Dedifferentiated amniotic fluid mesenchymal stem cell (primary cell): ENCODE measurements around the gene RYR2.
"Not testable (repeated sequence)": the region's sequence is repeated elsewhere in the genome, so short reads cannot be mapped to it uniquely, and the experiment has no call there.

Experiments
- DNase-seq: peaks from one replicate; pipeline ENCODE4 v3.0.0-alpha.2; 2016; ENCODE audit errors: extremely low spot score

Gene RYR2

DNA sequence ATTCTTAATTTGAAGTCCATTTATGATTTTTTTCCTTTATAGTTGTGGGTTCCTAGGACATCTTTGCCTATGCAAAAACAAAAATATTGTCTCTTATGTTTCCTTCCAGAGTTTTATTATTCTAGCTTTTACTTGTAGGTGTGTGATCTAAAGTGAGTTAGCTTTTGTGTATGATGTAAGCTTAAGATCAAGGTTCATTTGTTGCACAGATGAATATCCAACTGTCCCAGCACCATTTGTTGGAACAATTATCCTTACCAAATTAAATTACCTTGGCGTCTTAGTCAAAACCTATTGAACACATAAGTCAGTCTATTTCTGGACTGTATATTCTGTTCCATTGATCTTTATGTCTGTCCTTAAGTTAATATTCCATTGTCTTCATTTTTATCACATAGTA is 511.1 kb downstream of the RYR2 start:
- DNase-seq: no peak

DNA sequence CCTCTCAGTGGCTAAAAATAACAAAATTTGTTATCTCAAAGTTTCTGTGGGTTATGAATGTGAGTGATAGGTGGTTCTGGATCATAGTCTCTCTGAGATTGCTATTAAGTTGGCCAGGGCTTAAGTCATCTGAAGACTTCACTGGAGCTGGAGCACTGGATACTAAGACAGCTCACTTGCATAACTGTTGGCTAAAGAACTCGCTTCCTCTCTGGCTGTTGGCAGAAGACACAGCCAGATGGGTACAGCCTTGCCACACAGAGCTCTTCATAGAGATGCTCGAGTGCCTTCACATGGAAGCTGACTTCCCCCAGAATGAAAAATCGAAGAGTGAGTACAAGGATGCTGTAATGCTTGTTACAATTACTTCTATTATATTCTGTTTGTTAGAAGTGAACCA is 514.9 kb downstream of the RYR2 start:
- no peak for DNase-seq

DNA sequence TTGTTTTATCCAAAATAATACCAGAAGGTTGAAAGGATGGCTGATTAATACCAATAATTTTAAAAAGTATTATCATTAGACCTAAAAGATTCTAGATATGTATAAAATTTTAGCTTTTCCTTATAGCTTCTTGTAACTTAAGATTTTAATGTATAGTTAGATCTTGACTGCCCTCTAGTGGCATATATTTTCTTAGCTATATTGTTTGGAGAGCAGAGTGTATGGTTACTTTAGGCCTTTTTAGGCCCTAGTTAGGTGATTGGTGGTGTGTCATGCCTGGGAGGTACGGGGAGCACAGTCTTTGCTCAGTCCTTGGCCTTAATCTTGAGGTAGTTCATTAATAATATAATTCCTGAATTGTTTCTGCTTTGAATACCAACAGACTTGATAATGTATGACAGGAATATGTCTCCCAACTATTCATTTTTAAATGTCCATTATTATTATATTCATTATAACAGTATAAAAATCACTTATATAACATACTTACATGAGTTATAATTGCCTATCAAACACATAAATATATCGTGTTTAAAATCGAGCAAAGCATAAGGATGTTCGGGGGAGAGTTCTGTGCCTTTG is 520.3 kb downstream of the RYR2 start:
- peak; percentile 84 for DNase-seq

DNA sequence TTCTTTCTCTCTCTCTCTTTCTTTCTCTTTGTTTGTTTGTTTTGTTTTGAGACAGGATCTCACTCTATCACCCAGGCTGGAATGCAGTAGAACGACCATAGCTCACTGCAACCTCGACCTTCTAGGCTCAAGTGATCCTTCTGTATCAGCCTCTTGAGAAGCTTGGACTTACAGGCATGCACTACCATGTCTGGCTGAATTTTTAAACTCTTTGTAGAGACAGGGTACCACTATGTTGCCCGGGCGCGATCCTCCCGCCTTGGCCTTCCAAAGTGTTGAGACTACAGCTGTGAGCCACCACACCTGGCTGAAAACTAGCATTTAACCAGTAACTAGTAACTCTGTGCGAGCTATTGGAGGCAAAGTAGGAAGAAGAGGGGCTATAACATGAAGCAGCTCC is 523.3 kb downstream of the RYR2 start:
- DNase-seq: no peak

DNA sequence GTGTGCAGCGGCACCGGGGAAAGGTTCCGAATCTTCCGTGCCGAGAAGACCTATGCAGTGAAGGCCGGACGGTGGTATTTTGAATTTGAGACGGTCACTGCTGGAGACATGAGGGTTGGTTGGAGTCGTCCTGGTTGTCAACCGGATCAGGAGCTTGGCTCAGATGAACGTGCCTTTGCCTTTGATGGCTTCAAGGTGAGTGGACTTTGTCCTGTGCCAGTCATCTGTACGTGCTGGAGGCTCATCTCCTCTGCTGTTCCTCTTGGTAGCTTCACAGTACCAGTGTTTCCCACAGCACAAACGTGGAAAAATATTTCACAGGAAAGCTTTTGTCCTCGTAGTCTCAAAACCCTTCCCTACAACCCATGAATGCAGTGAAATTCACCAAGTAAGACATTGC is 524.6 kb downstream of the RYR2 start:
- DNase-seq: no peak

DNA sequence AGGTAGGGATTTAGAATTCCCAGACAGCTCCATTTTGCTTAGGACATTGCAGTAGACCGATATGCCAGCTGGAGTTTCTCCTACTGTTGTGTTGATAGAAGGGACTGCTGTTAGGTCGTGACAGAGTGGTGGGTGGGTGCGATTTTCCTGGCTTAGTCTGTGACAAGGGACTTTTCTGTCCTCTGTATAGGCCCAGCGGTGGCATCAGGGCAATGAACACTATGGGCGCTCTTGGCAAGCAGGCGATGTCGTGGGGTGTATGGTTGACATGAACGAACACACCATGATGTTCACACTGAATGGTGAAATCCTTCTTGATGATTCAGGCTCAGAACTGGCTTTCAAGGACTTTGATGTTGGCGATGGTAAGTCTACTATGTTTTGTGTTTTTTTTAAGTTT is 527.0 kb downstream of the RYR2 start:
- no peak for DNase-seq

DNA sequence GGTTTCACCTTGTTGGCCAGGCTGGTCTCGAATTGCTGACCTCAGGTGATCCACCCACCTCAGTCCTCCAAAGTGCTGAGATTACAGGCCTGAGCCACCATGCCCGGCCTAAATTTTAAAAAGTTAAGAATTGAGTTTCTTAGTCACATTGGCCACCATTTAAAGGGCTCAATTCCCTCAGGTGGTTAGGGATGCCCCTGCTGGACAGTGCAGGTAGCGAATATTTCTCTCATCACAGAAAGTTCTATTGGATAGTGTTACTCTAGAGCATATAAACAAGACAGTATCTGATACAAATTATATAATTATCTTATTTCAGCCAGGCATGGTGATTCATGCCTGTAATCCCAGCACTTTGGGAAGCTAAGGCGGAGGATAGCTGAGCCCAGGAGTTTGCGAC is 528.5 kb downstream of the RYR2 start:
- DNase-seq: no peak

DNA sequence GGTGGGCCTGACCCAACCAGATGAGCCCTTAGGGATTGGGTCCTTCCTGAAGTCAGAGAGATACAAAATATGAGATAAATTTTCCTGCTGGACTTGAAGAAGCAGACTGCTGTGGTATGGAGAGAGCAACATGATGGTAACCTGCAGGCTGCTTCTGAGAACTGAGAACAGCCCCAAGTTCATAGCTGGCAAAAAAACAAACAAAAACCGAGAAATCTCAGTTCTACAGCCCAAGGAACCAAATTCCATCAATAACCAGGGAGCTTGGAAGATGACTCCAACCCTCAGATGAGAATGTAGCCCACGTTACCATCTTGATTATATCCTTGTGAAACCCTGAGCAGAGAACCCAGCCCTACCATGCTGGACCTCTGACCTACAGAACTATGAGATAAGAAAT is 532.6 kb downstream of the RYR2 start:
- DNase-seq: no peak

DNA sequence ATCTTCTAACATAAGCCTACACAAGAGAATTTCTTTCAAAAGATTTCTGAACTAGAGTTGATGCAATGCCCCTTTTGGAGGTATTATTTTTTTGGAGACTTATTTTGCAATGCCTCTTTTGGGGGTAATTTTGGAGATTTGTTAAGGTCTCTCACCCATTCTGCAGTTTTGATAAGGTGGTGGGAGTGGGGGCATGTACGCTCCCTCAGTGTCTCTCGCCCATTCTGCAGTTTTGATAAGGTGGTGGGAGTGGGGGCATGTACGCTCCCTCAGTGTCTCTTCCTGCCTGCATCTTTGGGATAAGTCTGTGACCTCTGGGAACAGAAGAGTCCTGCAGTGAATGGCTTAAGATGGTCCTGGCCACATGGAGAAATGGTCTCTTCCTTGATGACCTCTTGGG is 536.6 kb downstream of the RYR2 start:
- no peak for DNase-seq

DNA sequence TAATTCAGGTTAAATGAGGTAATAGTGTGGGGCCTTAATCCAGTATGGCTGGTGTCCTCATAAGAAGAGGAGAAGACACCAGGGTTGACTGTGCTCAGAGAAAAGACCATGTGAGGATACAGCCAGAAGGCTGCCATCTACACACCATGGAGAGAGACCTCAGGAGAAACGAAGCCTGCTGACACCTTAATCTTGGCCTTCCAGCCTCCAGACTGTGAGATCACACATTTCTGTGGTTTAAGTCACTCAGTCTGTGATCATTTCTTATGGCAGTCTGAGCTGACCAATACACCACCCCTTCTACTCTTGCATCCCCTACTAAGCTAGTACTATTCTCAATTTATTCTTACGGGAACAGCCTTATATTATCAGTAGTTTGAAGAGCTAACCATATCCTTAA is 538.7 kb downstream of the RYR2 start:
- DNase-seq: no peak

DNA sequence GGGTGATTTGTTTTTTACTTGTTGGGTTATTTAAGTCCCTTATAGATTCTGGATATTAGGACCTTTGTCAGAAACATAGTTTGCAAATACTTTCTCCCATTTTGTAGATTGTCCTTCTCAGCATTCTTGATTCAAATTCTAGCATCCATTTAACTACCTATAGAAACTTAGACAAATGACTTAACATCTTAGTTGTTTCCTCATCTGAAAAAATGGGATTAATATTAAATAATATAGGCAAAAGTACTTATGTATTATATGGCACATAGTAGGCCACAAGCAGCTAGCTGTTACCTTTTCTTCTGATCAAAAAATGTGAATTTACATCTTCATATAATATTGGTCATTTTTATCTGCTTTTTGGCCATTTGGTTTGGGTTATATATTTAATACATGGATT is 541.3 kb downstream of the RYR2 start:
- no peak for DNase-seq

DNA sequence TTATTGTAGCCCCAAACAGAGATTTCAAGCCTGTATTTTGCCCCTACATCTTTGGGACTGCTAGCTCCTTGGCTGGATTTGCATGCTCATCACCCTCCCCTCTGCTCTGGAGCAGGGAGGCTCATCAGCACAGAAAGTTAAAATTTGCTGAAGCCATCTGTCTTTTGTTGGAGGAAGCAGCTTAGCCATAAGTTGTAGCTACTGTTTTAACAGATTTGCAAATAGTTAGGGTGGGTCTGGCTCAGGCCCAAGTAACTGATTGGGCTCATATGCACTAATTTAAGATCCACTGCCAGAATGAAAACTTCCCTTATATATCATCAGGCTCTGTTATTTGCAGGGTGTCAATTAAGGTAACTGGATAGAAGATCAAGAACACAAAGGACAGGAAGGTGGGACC is 541.8 kb downstream of the RYR2 start:
- DNase-seq: no peak

DNA sequence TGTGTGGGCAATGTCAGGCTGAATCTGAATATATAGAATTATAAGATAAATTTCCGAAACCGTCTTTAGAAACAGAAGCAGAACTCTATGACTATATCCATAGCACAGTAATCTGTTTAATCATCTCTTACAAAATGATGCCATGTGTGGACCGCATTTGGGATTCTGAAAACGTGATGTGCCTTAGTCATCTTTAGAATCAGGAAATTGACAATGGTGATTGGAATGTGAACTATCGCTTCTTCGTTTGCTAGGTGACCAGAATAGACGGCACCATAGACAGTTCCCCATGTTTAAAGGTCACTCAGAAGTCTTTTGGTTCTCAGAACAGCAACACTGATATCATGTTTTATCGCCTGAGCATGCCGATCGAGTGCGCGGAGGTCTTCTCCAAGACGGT is 548.4 kb downstream of the RYR2 start:
- no peak for DNase-seq

DNA sequence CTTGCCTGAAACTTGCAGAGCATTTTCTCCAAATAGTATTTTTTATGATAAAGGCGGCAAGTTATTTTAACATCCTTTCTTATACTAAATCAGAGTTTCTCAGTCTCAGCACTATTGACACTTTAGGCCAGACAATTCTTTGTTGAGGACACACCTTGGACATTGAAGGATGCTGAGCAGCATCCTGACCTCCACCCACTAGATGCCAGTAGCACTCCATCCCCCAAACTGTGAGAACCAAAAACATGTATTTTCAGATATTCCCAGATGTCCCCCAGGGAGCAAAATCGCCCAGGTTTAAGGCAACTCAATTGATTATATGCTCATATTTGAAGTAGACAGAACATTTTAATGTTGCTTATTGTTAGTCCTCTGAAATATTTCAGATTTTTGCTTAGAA is 549.4 kb downstream of the RYR2 start:
- no peak for DNase-seq

DNA sequence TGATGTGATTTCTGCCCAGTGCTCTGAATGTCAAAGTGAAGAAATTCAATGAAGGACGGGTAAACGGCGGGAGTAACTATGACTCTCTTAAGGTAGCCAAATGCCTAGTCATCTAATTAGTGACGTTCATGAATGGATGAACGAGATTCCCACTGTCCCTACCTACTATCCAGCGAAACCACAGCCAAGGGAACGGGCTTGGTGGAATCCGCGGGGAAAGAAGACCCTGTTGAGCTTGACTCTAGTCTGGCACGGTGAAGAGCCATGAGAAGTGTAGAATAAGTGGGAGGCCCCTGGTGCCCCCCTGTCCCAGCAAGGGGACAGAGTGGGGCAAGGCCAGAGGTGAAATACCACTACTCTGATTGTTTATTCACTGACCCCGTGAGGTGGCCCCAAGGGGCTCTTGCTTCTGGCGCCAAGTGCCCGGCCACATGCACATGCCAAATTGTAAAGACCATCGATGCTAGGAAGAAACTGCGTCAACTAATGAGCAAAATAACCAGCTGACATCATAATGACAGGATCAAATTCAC is 561.1 kb downstream of the RYR2 start:
- not testable (repeated sequence) for DNase-seq

DNA sequence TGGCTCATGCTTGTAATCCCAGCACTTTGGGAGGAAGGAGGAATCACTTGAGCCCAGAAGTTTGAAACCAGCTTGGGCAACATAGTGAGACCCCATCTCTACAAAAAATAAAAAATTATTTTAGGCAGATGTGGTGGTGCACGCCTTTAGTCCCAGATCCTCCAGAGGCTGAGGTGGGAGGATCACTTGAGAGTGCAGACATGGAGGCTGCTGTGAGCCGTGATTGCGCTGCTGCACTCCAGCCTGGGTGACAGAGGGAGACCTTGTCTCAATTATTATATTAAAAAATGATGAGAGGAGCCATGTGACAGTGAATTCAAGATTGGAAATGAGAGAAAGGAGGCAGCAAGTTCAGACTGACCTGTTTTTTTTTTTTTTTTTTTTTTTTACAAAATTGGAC is 566.4 kb downstream of the RYR2 start:
- DNase-seq: no peak

DNA sequence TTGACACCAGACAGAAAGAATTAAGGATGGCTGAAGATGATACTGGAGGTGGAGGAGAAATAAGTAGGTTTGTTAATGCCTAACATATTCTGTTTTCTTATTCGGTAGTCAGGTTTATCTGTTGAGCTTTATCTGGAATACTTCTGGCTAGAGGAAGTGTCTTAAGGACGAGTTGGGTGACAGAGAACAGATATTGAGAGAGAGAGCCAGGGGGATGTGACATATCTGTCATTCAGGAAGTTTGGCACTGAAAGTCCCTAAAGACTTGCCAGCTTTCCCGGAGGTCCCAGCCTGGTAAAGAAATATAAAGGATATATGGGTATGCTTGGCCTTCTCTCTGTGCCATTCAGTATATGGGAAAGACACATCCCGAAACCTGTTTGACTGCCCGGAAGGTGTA is 568.2 kb downstream of the RYR2 start:
- no peak for DNase-seq

DNA sequence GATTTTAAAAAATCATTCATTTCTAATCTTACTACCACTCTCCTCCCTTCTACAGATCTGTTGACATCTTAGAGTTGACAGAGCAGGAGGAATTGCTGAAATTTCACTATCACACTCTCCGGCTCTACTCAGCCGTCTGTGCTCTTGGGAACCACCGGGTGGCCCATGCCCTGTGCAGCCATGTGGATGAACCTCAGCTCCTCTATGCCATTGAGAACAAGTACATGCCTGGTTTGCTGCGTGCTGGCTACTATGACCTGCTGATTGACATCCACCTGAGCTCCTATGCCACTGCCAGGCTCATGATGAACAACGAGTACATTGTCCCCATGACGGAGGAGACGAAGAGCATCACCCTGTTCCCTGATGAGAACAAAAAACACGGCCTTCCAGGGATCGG is 572.0 kb downstream of the RYR2 start:
- no peak for DNase-seq

DNA sequence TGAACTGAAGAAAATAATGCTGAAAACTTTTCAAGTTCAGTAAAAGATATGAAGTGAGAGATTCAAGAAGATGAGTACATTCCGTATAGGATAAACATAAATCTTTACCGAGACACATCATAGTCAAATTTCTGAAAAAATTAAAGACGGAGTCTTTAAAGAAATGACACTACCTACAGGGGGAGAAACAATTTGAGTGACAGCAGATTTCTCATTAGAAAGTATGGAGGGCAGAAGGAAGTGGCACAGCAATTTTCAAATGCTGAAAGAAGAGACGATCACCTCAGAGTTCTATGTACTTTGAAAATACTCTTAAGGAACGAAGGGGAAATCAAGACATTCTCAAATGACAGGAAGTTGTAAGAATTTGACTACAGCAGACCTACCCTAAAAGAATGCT is 577.6 kb downstream of the RYR2 start:
- DNase-seq: no peak

DNA sequence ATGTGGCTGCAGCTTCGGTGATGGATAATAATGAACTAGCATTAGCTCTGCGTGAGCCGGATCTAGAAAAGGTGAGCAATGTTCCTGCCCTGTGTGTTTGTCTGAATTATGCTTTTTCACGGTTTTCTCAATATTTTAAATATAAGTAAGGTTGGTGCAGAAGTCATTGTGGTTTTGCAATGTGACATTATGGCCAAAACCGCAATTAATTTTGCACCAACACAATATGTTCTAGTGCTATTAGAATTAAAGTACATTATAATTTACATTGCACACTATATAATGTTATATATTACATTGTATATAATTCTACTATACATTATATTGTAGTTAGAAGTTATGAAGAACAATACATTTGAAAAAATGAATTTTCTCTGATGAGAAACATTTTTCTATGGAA is 592.9 kb downstream of the RYR2 start:
- DNase-seq: no peak

DNA sequence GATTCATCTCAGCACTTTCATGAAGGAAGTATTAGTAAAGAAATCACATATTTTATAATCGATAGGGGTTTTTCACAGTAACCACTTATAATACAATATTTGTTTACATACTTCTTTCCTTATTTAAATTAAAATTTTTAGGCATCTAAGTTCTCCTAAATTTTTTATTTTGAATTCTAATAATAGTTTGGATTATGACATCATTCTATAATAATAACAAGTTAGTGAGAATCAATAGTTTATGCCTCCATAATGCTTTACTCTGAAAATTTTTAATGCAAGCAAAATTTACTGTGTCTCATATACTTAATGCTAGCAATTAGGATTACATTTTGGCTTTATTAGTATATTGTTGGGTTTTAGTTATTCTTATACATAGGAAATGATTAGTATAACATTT is 596.6 kb downstream of the RYR2 start:
- DNase-seq: no peak

DNA sequence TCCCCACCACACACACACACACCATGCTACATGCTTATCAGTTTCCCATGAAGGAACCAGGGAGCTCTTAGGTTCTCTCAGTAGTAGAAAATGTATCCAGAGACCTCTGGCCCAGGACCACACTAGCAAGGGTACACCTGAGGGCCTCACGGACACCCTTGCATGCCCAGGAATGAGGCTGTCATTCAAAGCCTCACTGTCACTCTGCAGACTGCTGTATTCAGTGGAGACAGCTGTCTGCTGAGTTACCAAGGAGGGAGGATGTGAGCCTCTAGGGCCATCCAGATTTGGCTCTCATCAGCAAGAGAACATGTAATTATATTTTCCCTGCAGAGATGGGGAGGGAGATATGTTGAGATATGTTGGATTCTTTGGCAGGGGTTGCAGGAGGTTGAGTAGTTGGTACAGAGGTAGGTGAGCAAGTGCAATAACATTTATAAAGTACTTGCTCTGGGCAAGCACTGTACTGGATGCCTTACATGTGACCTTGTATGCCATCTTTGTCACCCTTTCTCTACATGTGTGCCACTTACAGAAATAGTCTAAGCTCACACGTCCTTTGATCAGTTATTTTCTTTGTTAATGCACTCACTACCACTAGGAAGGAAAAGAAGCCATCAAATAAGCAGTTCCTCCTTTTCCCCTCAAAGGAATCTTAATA is 598.2 kb downstream of the RYR2 start:
- DNase-seq: no peak

DNA sequence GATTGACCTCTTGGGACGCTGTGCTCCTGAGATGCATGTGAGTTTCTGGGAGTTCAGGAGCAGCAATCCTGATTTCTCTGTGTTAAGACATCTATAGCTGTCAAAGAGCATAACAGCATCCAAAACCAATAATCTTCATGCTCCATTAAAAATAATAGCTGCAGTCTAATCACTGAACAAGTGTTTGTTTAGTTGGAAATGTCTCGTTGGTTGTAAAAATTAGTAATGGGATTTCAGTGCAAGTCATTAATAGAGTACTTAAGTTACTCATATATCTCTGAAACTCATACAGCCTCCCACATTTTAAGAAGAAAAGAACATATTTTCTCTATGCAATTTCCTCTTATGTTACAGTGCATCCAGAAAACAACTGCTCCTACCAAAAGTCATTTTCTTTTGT is 599.0 kb downstream of the RYR2 start:
- no peak for DNase-seq

DNA sequence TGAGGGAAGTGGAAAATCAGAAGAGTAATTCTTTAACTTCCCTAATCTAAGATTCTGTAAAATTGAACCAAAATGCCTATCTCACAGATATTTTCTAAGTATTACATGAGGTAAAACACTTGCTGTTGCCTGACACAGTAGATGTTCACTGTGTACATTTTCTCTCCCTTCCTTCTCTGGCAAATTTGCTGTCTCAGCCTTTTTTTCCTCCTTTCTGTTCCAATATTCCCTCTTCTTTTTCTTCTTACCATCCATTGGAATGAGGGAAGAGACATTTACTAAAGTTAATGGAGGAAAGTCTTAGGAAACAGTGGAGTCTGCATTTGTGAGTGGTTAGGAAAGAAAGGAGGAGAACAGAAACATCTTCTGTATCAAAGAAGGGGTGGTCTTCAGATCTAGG is 608.8 kb downstream of the RYR2 start:
- no peak for DNase-seq
